Parathyroid adenoma (tissue), 2 donors: ENCODE data around the gene PTPRQ.
"Not testable (repeated sequence)": the region's sequence is repeated elsewhere in the genome, so short reads cannot be mapped to it uniquely, and the experiment has no call there.

ENCODE experiments used
- H2AFZ ChIP-seq: fragments of 300-600 bp; sonication (generic); one replicate; pipeline ENCODE4 v1.7.0; 2017; ENCODE audit warnings: antibody characterized with exemption, mild to moderate bottlenecking
- H3K27ac ChIP-seq: fragments of 300-600 bp; sonication (generic); one replicate; pipeline ENCODE4 v1.7.0; 2017
- H3K27me3 ChIP-seq: fragments of 300-600 bp; sonication (generic); one replicate; pipeline ENCODE4 v1.7.0; 2017; ENCODE audit warnings: low read length; ENCODE audit not compliant: control insufficient read depth, insufficient read depth
- H3K36me3 ChIP-seq: fragments of 300-600 bp; sonication (generic); one replicate; pipeline ENCODE4 v1.7.0; 2017; ENCODE audit warnings: low read length; ENCODE audit not compliant: control insufficient read depth, insufficient read depth
- H3K4me1 ChIP-seq: fragments of 300-600 bp; sonication (generic); one replicate; pipeline ENCODE4 v1.7.0; 2017; ENCODE audit warnings: control low read depth
- H3K4me2 ChIP-seq: fragments of 300-600 bp; sonication (generic); one replicate; pipeline ENCODE4 v1.7.0; 2017; ENCODE audit warnings: low read length
- H3K4me3 ChIP-seq: fragments of 300-600 bp; sonication (generic); one replicate; pipeline ENCODE4 v1.7.0; 2017; ENCODE audit warnings: low read depth, low read length
- H3K79me2 ChIP-seq: fragments of 300-600 bp; sonication (generic); one replicate; pipeline ENCODE4 v1.7.0; 2017; ENCODE audit warnings: control low read depth
- H3K9ac ChIP-seq: fragments of 300-600 bp; sonication (generic); one replicate; pipeline ENCODE4 v1.7.0; 2017; ENCODE audit warnings: mild to moderate bottlenecking
- H3K9me3 ChIP-seq: fragments of 300-600 bp; sonication (generic); one replicate; pipeline ENCODE4 v1.7.0; 2017; ENCODE audit warnings: low read length; ENCODE audit not compliant: control insufficient read depth
- CTCF ChIP-seq: fragments of 300-600 bp; sonication (generic); IDR thresholded peaks from one replicate; pipeline ENCODE4 v1.7.0; 2017; ENCODE audit warnings: antibody characterized with exemption, mild to moderate bottlenecking
- donor health status: primary hyperparathyroidism.

PTPRQ gene

GRCh38 chr12:80442426-80443222 lies 1.4 kb upstream of the PTPRQ start:
- no peak overlapping the region for H3K4me3 ChIP-seq
- H2AFZ ChIP-seq = peak overlapping the region; percentile 52
- no peaks in the 10 kb centered on the region for H3K4me1 ChIP-seq
- no peak overlapping the region for H3K27ac ChIP-seq
- H3K27me3 ChIP-seq = no peaks in the 10 kb centered on the region
- no peaks in the 10 kb centered on the region for H3K36me3 ChIP-seq
- H3K9me3 ChIP-seq = no peaks in the 10 kb centered on the region
- no peaks in the 10 kb centered on the region for H3K79me2 ChIP-seq
- TF ChIP-seq CTCF = no peak
- peak overlapping the region; percentile 45 for H3K4me2 ChIP-seq
- no peak overlapping the region for H3K9ac ChIP-seq

- Histone ChIP-seq H3K4me2 (no peak overlapping the region), H3K79me2 (no peaks in the 10 kb centered on the region), H3K27me3 (no peaks in the 10 kb centered on the region), H3K4me1 (no peaks in the 10 kb centered on the region), H3K4me3 (no peak overlapping the region), H2AFZ (peak overlapping the region; percentile 26), H3K9me3 (no peaks in the 10 kb centered on the region), H3K9ac (no peak overlapping the region), H3K27ac (no peak overlapping the region), H3K36me3 (no peaks in the 10 kb centered on the region)
- no peak for TF ChIP-seq CTCF
Measured at GRCh38 chr12:80445083-80445793, 1.2 kb downstream of the PTPRQ start.

GRCh38 chr12:80456513-80456912 lies 12.5 kb downstream of the PTPRQ start:
- no peaks in the 10 kb centered on the region for H3K36me3 ChIP-seq
- H3K27ac ChIP-seq = no peak overlapping the region
- no peak overlapping the region for H3K4me2 ChIP-seq
- H3K4me3 ChIP-seq = no peak overlapping the region
- no peaks in the 10 kb centered on the region for H3K9me3 ChIP-seq
- no peaks in the 10 kb centered on the region for H3K4me1 ChIP-seq
- H3K27me3 ChIP-seq = no peaks in the 10 kb centered on the region
- no peaks in the 10 kb centered on the region for H3K79me2 ChIP-seq
- H2AFZ ChIP-seq = no peak overlapping the region
- no peak overlapping the region for H3K9ac ChIP-seq
- no peak for TF ChIP-seq CTCF

- H3K4me1 ChIP-seq = no peaks in the 10 kb centered on the region
- no peak overlapping the region for H3K9ac ChIP-seq
- H3K4me3 ChIP-seq = no peak overlapping the region
- no peak for TF ChIP-seq CTCF
- H3K36me3 ChIP-seq = no peaks in the 10 kb centered on the region
- no peaks in the 10 kb centered on the region for H3K79me2 ChIP-seq
- no peak overlapping the region for H3K27ac ChIP-seq
- H3K4me2 ChIP-seq = no peak overlapping the region
- H3K27me3 ChIP-seq = no peaks in the 10 kb centered on the region
- H3K9me3 ChIP-seq = no peaks in the 10 kb centered on the region
- no peak overlapping the region for H2AFZ ChIP-seq
Measured at GRCh38 chr12:80460972-80461371, 16.9 kb downstream of the PTPRQ start.

- H3K4me1 ChIP-seq, H3K4me3 ChIP-seq, H3K9ac ChIP-seq, H3K27ac ChIP-seq, H3K4me2 ChIP-seq, H3K36me3 ChIP-seq, H3K9me3 ChIP-seq, H2AFZ ChIP-seq, H3K79me2 ChIP-seq, H3K27me3 ChIP-seq: not testable (repeated sequence)
Measured at GRCh38 chr12:80461851-80462250, 17.8 kb downstream of the PTPRQ start.
